ENCODE data around the gene AP5Z1. TPM values are rescaled to one million over a fixed set of nuclear protein-coding genes. Genes with fewer than 3 reads are reported as not detected.

Gene AP5Z1
- total RNA-seq, 1 experiment from 2014 or later, result 38.3 TPM

DNA sequence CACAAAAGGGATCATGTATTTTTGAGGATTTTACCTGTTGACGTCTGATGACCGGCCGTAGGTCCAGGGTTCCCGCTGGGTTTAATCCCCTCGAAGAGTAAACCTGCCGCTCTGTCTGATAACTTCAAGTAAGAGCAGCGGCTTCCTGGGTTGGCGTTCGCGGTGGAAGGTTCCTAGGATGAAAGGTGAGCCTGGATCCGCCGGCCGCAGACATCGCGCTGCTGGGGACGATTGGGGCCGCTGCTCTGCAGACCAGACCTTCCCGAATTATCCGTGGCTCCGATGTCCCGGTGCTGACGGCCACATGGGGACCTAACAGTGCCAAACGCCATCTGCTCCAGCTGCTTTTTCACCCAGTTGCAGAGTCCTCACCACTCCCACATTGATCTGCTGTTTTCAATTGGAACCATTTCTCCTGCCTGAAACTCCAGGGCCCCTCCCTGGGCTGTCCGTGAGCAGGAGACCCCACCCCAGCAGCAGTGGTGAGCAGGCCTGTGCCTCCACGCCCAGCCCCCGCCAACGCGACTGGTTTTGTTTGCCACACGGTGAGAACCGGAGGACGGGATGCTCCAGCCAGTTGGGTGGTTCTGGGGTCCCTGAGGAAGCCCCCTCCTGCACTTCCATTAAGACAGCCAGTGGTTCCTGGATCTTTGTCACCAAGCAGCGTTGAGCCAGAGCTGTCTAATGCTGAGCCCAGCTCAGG is 12.2 kb upstream of the AP5Z1 start:
- Histone ChIP-seq H3K18ac (ENCODE audit: insufficient read length, low read depth, low read length) (no peak overlapping the region), H2AK5ac (ENCODE audit: insufficient read length, low read length) (no peak overlapping the region), H3K27ac (ENCODE audit: insufficient read length, low read depth, low read length) (no peak overlapping the region), H3T11ph (ENCODE audit: low read length) (no peak overlapping the region), H4K20me1 (ENCODE audit: control insufficient read depth, insufficient read depth, insufficient read length) (no peaks in the 10 kb centered on the region), H2BK12ac (ENCODE audit: insufficient read length, low read depth, low read length) (no peak overlapping the region), H3K27me3 (ENCODE audit: insufficient read depth, low read length) (no peaks in the 10 kb centered on the region), H3K14ac (ENCODE audit: insufficient read depth, low read length) (no peak overlapping the region), H4K5ac (ENCODE audit: insufficient read length, low read depth, low read length) (no peak overlapping the region), H4K91ac (ENCODE audit: insufficient read length, low read depth, low read length) (no peak overlapping the region), H3K23me2 (ENCODE audit: insufficient read length, low read depth, low read length, poor library complexity, severe bottlenecking) (no peaks in the 10 kb centered on the region), H3K9ac (ENCODE audit: extremely low read depth, insufficient read length, low read length) (no peak overlapping the region), H2BK120ac (ENCODE audit: low read depth, low read length, poor library complexity, severe bottlenecking) (no peak overlapping the region), H2BK15ac (ENCODE audit: low read depth, low read length) (no peak overlapping the region), H3K4ac (ENCODE audit: low read depth, low read length) (no peak overlapping the region), H3K79me2 (ENCODE audit: insufficient read depth, low read length) (no peaks in the 10 kb centered on the region), H3K9me3 (ENCODE audit: control insufficient read depth, low read depth, low read length) (no peaks in the 10 kb centered on the region), H3K56ac (ENCODE audit: insufficient read length, low read depth, low read length) (no peak overlapping the region), H2AFZ (ENCODE audit: low read length) (no peak overlapping the region), H3K4me2 (ENCODE audit: insufficient read depth, insufficient read length, low read length) (no peak overlapping the region), H3K4me1 (ENCODE audit: insufficient read depth, low read length) (no peaks in the 10 kb centered on the region), H3K23ac (ENCODE audit: insufficient read length, low read depth, low read length) (no peak overlapping the region), H3K79me1 (ENCODE audit: insufficient read depth, low read depth, low read length, poor library complexity, severe bottlenecking) (no peaks in the 10 kb centered on the region), H2BK20ac (ENCODE audit: low read depth, low read length, poor library complexity, severe bottlenecking) (no peak overlapping the region), H2BK5ac (ENCODE audit: insufficient read length, low read length) (no peak overlapping the region), H4K8ac (replicated peaks; ENCODE audit: insufficient read length, low read depth, low read length) (no peak overlapping the region)
- Mint-ChIP-seq H3K4me1 (no peaks in the 10 kb centered on the region), H3K36me3 (ENCODE audit: insufficient read depth in 1 of 3, low read depth in 3 of 3) (peaks cover 9 to 11% (median 10%) of the 10 kb centered on the region in 3 experiments; a peak in 6 of 7 replicates), H3K27ac (no peak overlapping the region; a peak in 1 of 7 replicates), H3K4me3 (no peak overlapping the region), H3K9me3 (no peaks in the 10 kb centered on the region), H3K27me3 (ENCODE audit: low read depth) (no peaks in the 10 kb centered on the region)
- no peak for DNase-seq
- WGBS (ENCODE audit: extremely low coverage, insufficient read length, low lambda C conversion rate), result no CpG with 5 or more reads among the region's 32 CpGs
- TF ChIP-seq CTCF (conservative IDR thresholded peaks at IDR 0.05), result no peak

Data from H9 (cell line).